ENCODE results near the gene CARD11.

- no peak for TF ChIP-seq POLR2A (IDR thresholded peaks at IDR 0.05)
- TF ChIP-seq, protein P1, sequence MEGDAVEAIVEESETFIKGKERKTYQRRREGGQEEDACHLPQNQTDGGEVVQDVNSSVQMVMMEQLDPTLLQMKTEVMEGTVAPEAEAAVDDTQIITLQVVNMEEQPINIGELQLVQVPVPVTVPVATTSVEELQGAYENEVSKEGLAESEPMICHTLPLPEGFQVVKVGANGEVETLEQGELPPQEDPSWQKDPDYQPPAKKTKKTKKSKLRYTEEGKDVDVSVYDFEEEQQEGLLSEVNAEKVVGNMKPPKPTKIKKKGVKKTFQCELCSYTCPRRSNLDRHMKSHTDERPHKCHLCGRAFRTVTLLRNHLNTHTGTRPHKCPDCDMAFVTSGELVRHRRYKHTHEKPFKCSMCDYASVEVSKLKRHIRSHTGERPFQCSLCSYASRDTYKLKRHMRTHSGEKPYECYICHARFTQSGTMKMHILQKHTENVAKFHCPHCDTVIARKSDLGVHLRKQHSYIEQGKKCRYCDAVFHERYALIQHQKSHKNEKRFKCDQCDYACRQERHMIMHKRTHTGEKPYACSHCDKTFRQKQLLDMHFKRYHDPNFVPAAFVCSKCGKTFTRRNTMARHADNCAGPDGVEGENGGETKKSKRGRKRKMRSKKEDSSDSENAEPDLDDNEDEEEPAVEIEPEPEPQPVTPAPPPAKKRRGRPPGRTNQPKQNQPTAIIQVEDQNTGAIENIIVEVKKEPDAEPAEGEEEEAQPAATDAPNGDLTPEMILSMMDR (IDR thresholded peaks at IDR 0.05) = no peak
Observed at GRCh38 chr7:2859952-2860351, 183.7 kb downstream of the CARD11 start.

Measured in heart left ventricle (tissue), 13 donors.